ENCODE measurements around the gene TESMIN. TPM values are rescaled to one million over a fixed set of nuclear protein-coding genes. Genes with fewer than 3 reads are reported as not detected.

Gene TESMIN
- total RNA-seq, 2 donors from 2014 or later = 6.3 to 8.8 TPM

GRCh38 chr11:68735646-68736045, 15.7 kb downstream of the TESMIN start:
- H3K9me3 Mint-ChIP-seq = no peaks in the 10 kb centered on the region
- no peak for DNase-seq (ENCODE audit: low spot score in 2 of 2)
- ATAC-seq = no peak
- H3K36me3 Mint-ChIP-seq = no peaks in the 10 kb centered on the region
- H3K27ac Mint-ChIP-seq = no peak overlapping the region

GRCh38 chr11:68735125-68735524, 16.2 kb downstream of the TESMIN start:
- no peak for DNase-seq (ENCODE audit: low spot score in 2 of 2)
- peak overlapping the region in 1 of 2 donors; percentile 8 for H3K27ac Mint-ChIP-seq
- ATAC-seq = no peak
- no peaks in the 10 kb centered on the region for H3K36me3 Mint-ChIP-seq
- H3K9me3 Mint-ChIP-seq = no peaks in the 10 kb centered on the region

GRCh38 chr11:68734111-68734510, 17.2 kb downstream of the TESMIN start:
- Mint-ChIP-seq H3K36me3 (no peaks in the 10 kb centered on the region), H3K9me3 (no peaks in the 10 kb centered on the region), H3K27ac (no peak overlapping the region)
- DNase-seq (ENCODE audit: low spot score in 2 of 2) (no peak), ATAC-seq (no peak)

GRCh38 chr11:68727783-68728182, 23.5 kb downstream of the TESMIN start:
- ATAC-seq (no peak), DNase-seq (ENCODE audit: low spot score in 2 of 2) (no peak)
- Mint-ChIP-seq H3K9me3 (no peaks in the 10 kb centered on the region), H3K27ac (peak overlapping the region in 1 of 2 donors; percentile 4), H3K36me3 (no peaks in the 10 kb centered on the region)

- Mint-ChIP-seq H3K9me3 (peaks cover 6 to 9% of the 10 kb centered on the region in 2 donors), H3K36me3 (peaks cover 0 to 10% of the 10 kb centered on the region in 2 donors), H3K27ac (no peak overlapping the region)
- DNase-seq (ENCODE audit: low spot score in 2 of 2) = no peak
- no peak for ATAC-seq
These were observed 27.0 kb downstream of the TESMIN start for GRCh38 chr11:68724293-68724692.

GRCh38 chr11:68722143-68722542, 29.2 kb downstream of the TESMIN start:
- no peak for DNase-seq (ENCODE audit: low spot score in 2 of 2)
- no peak for ATAC-seq
- Mint-ChIP-seq H3K9me3 (peaks cover 6 to 9% of the 10 kb centered on the region in 2 donors), H3K27ac (no peak overlapping the region), H3K36me3 (peaks cover 0 to 18% of the 10 kb centered on the region in 2 donors)

GRCh38 chr11:68721075-68721474, 30.2 kb downstream of the TESMIN start:
- DNase-seq (ENCODE audit: low spot score in 2 of 2) = no peak
- Mint-ChIP-seq H3K9me3 (peaks cover 6 to 9% of the 10 kb centered on the region in 2 donors), H3K36me3 (peaks cover 0 to 18% of the 10 kb centered on the region in 2 donors), H3K27ac (no peak overlapping the region)
- no peak for ATAC-seq

- Mint-ChIP-seq H3K9me3 (peaks cover 5 to 9% of the 10 kb centered on the region in 2 donors), H3K36me3 (peaks cover 0 to 18% of the 10 kb centered on the region in 2 donors), H3K27ac (no peak overlapping the region)
- ATAC-seq = no peak
- DNase-seq (ENCODE audit: low spot score in 2 of 2) = no peak
These were observed 35.7 kb downstream of the TESMIN start for GRCh38 chr11:68715456-68716122.

GRCh38 chr11:68714060-68714856, 37.1 kb downstream of the TESMIN start:
- no peak overlapping the region for H3K27ac Mint-ChIP-seq
- no peaks in the 10 kb centered on the region for H3K9me3 Mint-ChIP-seq
- H3K36me3 Mint-ChIP-seq = peaks cover 0 to 7% of the 10 kb centered on the region in 2 donors
- DNase-seq (ENCODE audit: low spot score in 2 of 2) (no peak), ATAC-seq (no peak)

- ATAC-seq (no peak), DNase-seq (ENCODE audit: low spot score in 2 of 2) (no peak)
- no peaks in the 10 kb centered on the region for H3K36me3 Mint-ChIP-seq
- peak overlapping the region in 1 of 2 donors; percentile 39 for H3K27ac Mint-ChIP-seq
- no peaks in the 10 kb centered on the region for H3K9me3 Mint-ChIP-seq
These were observed 40.2 kb downstream of the TESMIN start for GRCh38 chr11:68711114-68711513.

GRCh38 chr11:68710409-68710808, 40.9 kb downstream of the TESMIN start:
- Mint-ChIP-seq H3K36me3 (no peaks in the 10 kb centered on the region), H3K27ac (no peak overlapping the region), H3K9me3 (no peaks in the 10 kb centered on the region)
- no peak for DNase-seq (ENCODE audit: low spot score in 2 of 2)
- no peak for ATAC-seq

- Mint-ChIP-seq H3K27ac (no peak overlapping the region), H3K36me3 (no peaks in the 10 kb centered on the region), H3K9me3 (no peaks in the 10 kb centered on the region)
- DNase-seq (ENCODE audit: low spot score in 2 of 2) (no peak), ATAC-seq (no peak)
These were observed 42.3 kb downstream of the TESMIN start for GRCh38 chr11:68709062-68709461.

GRCh38 chr11:68707527-68707926, 43.8 kb downstream of the TESMIN start:
- ATAC-seq (no peak), DNase-seq (ENCODE audit: low spot score in 2 of 2) (no peak)
- Mint-ChIP-seq H3K9me3 (no peaks in the 10 kb centered on the region), H3K36me3 (no peaks in the 10 kb centered on the region), H3K27ac (no peak overlapping the region)

- Mint-ChIP-seq H3K27ac (no peak overlapping the region), H3K36me3 (no peaks in the 10 kb centered on the region)
These were observed 46.4 kb downstream of the TESMIN start for GRCh38 chr11:68704887-68705286.

GRCh38 chr11:68698993-68699392, 52.3 kb downstream of the TESMIN start:
- H3K9me3 Mint-ChIP-seq = peaks cover 3 to 5% of the 10 kb centered on the region in 2 donors
- DNase-seq (ENCODE audit: low spot score in 2 of 2) (no peak), ATAC-seq (no peak)
- H3K36me3 Mint-ChIP-seq = no peaks in the 10 kb centered on the region
- H3K27ac Mint-ChIP-seq = no peak overlapping the region

More at GRCh38 chr11:68704887-68705286, 46.4 kb downstream of the TESMIN start:
- DNase-seq (ENCODE audit: low spot score in 2 of 2) = no peak
- no peak for ATAC-seq
- no peaks in the 10 kb centered on the region for H3K9me3 Mint-ChIP-seq

GRCh38 chr11:68695531-68695930, 55.8 kb downstream of the TESMIN start:
- no peak for DNase-seq (ENCODE audit: low spot score in 2 of 2)
- Mint-ChIP-seq H3K27ac (no peak overlapping the region), H3K36me3 (no peaks in the 10 kb centered on the region), H3K9me3 (peaks cover 3 to 5% of the 10 kb centered on the region in 2 donors)
- no peak for ATAC-seq

- Mint-ChIP-seq H3K36me3 (no peaks in the 10 kb centered on the region), H3K27ac (no peak overlapping the region), H3K9me3 (peaks cover 3 to 5% of the 10 kb centered on the region in 2 donors)
- no peak for ATAC-seq
- DNase-seq (ENCODE audit: low spot score in 2 of 2) = no peak
These were observed 56.7 kb downstream of the TESMIN start for GRCh38 chr11:68694431-68695297.

Measured in activated naive CD4-positive, alpha-beta T cell treated with anti-CD3 and anti-CD28 coated beads, Interleukin-2, amount 50 U/mL, for 72 hours (primary cell).